ENCODE measurements around the gene DSCAML1. TPM values are rescaled to one million over a fixed set of nuclear protein-coding genes. Genes with fewer than 3 reads are reported as not detected.

The DSCAML1 gene
- total RNA-seq, 1 donor from 2014 or later = 0.16 TPM

DNA sequence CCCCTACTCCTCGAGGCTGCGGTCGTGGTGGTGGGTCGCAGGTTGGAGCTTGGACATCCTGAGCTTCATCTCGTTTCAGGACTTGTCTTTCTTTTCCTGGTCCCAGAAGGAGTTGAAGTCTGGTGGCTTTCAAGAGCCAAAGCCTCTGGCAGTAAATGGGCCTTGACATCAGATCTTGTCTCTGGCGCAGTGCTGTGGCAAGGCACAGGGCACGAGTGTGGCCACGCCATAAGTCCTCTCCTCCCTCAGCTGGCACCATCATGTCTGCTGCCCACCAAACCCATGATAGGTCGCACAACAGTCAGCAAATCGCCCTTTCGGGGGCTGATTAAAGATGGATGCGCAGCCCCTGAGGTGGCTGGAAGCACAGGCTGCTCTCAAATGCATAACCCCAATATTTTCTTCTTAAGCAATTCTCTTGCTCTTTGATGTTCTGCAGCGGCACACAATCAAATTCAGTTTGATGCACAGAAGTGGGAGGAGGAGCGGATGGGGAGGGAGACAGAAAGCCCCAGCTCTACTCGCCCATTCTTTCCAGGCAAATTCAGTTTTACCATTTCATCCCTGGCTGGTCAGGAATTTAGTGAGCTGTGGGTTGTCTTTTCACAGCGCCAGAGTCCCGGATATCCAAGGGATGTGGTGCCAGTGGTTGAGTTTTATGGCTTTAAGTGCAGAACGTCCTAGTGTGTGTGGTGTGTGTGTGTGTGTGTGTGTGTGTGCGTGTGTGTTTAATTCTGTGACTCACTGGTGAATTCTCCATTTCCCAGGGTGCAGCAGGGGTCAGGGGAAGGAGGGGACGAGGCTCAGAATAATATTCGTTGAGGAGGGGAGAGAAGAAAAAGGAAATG is 162.0 kb downstream of the DSCAML1 start:
- no peaks in the 10 kb centered on the region for H4K20me1 ChIP-seq (ENCODE audit: insufficient read depth, low read length)
- H3K4me3 ChIP-seq (ENCODE audit: insufficient read depth, low read depth, low read length) = no peak overlapping the region
- Mint-ChIP-seq H3K27ac (ENCODE audit: unreplicated experiment) (peak overlapping the region; percentile 4), H3K9me3 (ENCODE audit: unreplicated experiment) (no peaks in the 10 kb centered on the region), H3K4me3 (ENCODE audit: unreplicated experiment) (no peak overlapping the region), H3K36me3 (ENCODE audit: low read depth, unreplicated experiment) (no peaks in the 10 kb centered on the region), H3K27me3 (ENCODE audit: low read depth, unreplicated experiment) (peaks cover 64% of the 10 kb centered on the region), H3K4me1 (ENCODE audit: low read depth, unreplicated experiment) (no peaks in the 10 kb centered on the region)
- TF ChIP-seq, protein P1, sequence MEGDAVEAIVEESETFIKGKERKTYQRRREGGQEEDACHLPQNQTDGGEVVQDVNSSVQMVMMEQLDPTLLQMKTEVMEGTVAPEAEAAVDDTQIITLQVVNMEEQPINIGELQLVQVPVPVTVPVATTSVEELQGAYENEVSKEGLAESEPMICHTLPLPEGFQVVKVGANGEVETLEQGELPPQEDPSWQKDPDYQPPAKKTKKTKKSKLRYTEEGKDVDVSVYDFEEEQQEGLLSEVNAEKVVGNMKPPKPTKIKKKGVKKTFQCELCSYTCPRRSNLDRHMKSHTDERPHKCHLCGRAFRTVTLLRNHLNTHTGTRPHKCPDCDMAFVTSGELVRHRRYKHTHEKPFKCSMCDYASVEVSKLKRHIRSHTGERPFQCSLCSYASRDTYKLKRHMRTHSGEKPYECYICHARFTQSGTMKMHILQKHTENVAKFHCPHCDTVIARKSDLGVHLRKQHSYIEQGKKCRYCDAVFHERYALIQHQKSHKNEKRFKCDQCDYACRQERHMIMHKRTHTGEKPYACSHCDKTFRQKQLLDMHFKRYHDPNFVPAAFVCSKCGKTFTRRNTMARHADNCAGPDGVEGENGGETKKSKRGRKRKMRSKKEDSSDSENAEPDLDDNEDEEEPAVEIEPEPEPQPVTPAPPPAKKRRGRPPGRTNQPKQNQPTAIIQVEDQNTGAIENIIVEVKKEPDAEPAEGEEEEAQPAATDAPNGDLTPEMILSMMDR (IDR thresholded peaks at IDR 0.05; ENCODE audit: insufficient read depth, low read depth, low read length) = no peak
- no peak for TF ChIP-seq EZH2 (IDR thresholded peaks at IDR 0.05; ENCODE audit: insufficient read depth, low read length)
- H3K9ac ChIP-seq (ENCODE audit: low read length) = no peak overlapping the region
- DNase-seq (ENCODE audit: low read depth) (no peak), FAIRE-seq (no peak)
- no peaks in the 10 kb centered on the region for H3K79me2 ChIP-seq (ENCODE audit: insufficient read depth, low read length)
- no peaks in the 10 kb centered on the region for H3K9me3 ChIP-seq (ENCODE audit: insufficient read depth, low read depth, low read length)
- no peak overlapping the region for H2AFZ ChIP-seq (ENCODE audit: low read depth, low read length)
- H3K27me3 ChIP-seq (ENCODE audit: insufficient read depth, low read length) = peaks cover 4% of the 10 kb centered on the region
- no peak overlapping the region for H3K4me2 ChIP-seq (ENCODE audit: low read length)
- no peaks in the 10 kb centered on the region for H3K36me3 ChIP-seq (ENCODE audit: insufficient read depth, low read length)
- H3K4me1 ChIP-seq (ENCODE audit: insufficient read depth, low read length) = no peaks in the 10 kb centered on the region
- no peak overlapping the region for H3K27ac ChIP-seq (ENCODE audit: low read depth, low read length)

DNA sequence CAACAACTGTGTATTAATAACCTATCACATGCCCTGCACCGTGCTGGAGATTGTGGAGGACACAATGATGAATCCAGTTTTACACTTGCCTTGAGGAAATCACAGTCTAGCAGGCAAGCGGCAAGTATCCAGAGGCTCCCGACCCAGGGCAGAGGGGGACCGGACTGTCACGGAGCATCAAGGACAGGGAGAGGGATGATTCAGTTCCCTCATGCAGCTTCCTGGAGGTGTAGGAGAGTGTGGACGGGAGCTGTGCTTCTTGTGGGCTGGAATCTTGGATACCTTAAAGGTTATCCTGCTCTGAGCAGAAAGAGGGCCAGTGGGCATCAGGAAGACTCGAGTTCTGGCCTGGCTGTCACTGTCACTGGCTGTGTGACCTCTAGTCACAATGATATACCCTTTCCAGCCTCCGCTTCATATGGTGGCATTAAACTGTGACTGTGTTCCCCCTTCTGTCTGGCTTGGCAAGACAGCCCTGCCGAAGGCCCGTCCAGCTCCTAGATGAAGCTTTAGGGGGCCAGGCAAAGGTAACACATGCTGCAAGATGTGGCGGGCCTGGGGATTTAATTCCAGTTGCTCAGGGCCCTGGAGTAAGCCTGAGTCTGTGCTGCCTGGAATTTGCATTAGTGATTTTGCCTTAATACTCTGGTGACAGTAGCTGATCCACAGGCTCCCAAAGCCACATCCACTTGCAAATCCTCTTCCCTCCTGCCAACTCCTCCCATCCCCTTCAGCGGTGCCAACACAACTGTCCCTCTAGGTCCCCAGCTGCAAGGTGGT is 162.8 kb downstream of the DSCAML1 start:
- no peak overlapping the region for H3K9ac ChIP-seq (ENCODE audit: low read length)
- no peaks in the 10 kb centered on the region for H3K36me3 Mint-ChIP-seq (ENCODE audit: low read depth, unreplicated experiment)
- H3K27me3 Mint-ChIP-seq (ENCODE audit: low read depth, unreplicated experiment) = peaks cover 68% of the 10 kb centered on the region
- H3K9me3 ChIP-seq (ENCODE audit: insufficient read depth, low read depth, low read length) = no peaks in the 10 kb centered on the region
- TF ChIP-seq EZH2 (IDR thresholded peaks at IDR 0.05; ENCODE audit: insufficient read depth, low read length) = no peak
- TF ChIP-seq, protein P1 (IDR thresholded peaks at IDR 0.05; ENCODE audit: insufficient read depth, low read depth, low read length) = no peak
- H3K36me3 ChIP-seq (ENCODE audit: insufficient read depth, low read length) = no peaks in the 10 kb centered on the region
- H4K20me1 ChIP-seq (ENCODE audit: insufficient read depth, low read length) = no peaks in the 10 kb centered on the region
- H3K4me1 Mint-ChIP-seq (ENCODE audit: low read depth, unreplicated experiment) = no peaks in the 10 kb centered on the region
- H3K4me2 ChIP-seq (ENCODE audit: low read length) = no peak overlapping the region
- H3K27me3 ChIP-seq (ENCODE audit: insufficient read depth, low read length) = peaks cover 4% of the 10 kb centered on the region
- H3K4me3 ChIP-seq (ENCODE audit: insufficient read depth, low read depth, low read length) = no peak overlapping the region
- H3K4me1 ChIP-seq (ENCODE audit: insufficient read depth, low read length) = no peaks in the 10 kb centered on the region
- H3K79me2 ChIP-seq (ENCODE audit: insufficient read depth, low read length) = no peaks in the 10 kb centered on the region
- no peak for FAIRE-seq
- H3K9me3 Mint-ChIP-seq (ENCODE audit: unreplicated experiment) = no peaks in the 10 kb centered on the region
- no peak overlapping the region for H3K4me3 Mint-ChIP-seq (ENCODE audit: unreplicated experiment)
- DNase-seq (ENCODE audit: low read depth) = no peak
- no peak overlapping the region for H2AFZ ChIP-seq (ENCODE audit: low read depth, low read length)
- H3K27ac Mint-ChIP-seq (ENCODE audit: unreplicated experiment) = peak overlapping the region; percentile 26
- no peak overlapping the region for H3K27ac ChIP-seq (ENCODE audit: low read depth, low read length)
